Measurements from ENCODE around the gene PNPLA3. TPM values are rescaled to one million over a fixed set of nuclear protein-coding genes. Genes with fewer than 3 reads are reported as not detected.

Gene PNPLA3
- total and polyA plus RNA-seq, 2 experiments from 2014 or later = 2.1 to 2.3 TPM

- H3K36me3 ChIP-seq = no peaks in the 10 kb centered on the region
- DNase-seq (ENCODE audit: low read depth in 1 of 2, low spot score in 1 of 2) = no peak
- H3K4me1 ChIP-seq (ENCODE audit: low read depth) = no peaks in the 10 kb centered on the region
- no peak overlapping the region for H3K4me3 ChIP-seq
- H3K27ac ChIP-seq = no peak overlapping the region
- H3K9me3 ChIP-seq (ENCODE audit: low read depth) = no peaks in the 10 kb centered on the region
- peaks cover 8% of the 10 kb centered on the region for H3K27me3 ChIP-seq
- no peak for TF ChIP-seq CTCF (IDR thresholded peaks at IDR 0.05; ENCODE audit: low read depth, low read length)
Measured at GRCh38 chr22:43909708-43910107, 13.9 kb upstream of the PNPLA3 start.

- H3K4me3 ChIP-seq = no peak overlapping the region
- no peaks in the 10 kb centered on the region for H3K36me3 ChIP-seq
- H3K27me3 ChIP-seq = peaks cover 8% of the 10 kb centered on the region
- TF ChIP-seq CTCF (IDR thresholded peaks at IDR 0.05; ENCODE audit: low read depth, low read length) = no peak
- no peaks in the 10 kb centered on the region for H3K4me1 ChIP-seq (ENCODE audit: low read depth)
- DNase-seq (ENCODE audit: low read depth in 1 of 2, low spot score in 1 of 2) = no peak
- no peaks in the 10 kb centered on the region for H3K9me3 ChIP-seq (ENCODE audit: low read depth)
- H3K27ac ChIP-seq = no peak overlapping the region
Measured at GRCh38 chr22:43910178-43910695, 13.4 kb upstream of the PNPLA3 start.

- H3K27me3 ChIP-seq = peaks cover 8% of the 10 kb centered on the region
- no peak overlapping the region for H3K27ac ChIP-seq
- H3K9me3 ChIP-seq (ENCODE audit: low read depth) = no peaks in the 10 kb centered on the region
- no peak overlapping the region for H3K4me3 ChIP-seq
- no peaks in the 10 kb centered on the region for H3K4me1 ChIP-seq (ENCODE audit: low read depth)
- no peaks in the 10 kb centered on the region for H3K36me3 ChIP-seq
- no peak for DNase-seq (ENCODE audit: low read depth in 1 of 2, low spot score in 1 of 2)
- no peak for TF ChIP-seq CTCF (IDR thresholded peaks at IDR 0.05; ENCODE audit: low read depth, low read length)
Measured at GRCh38 chr22:43911351-43911750, 12.3 kb upstream of the PNPLA3 start.

- H3K4me1 ChIP-seq (ENCODE audit: low read depth) = no peaks in the 10 kb centered on the region
- peak in 1 of 2 donors; percentile 15 for DNase-seq (ENCODE audit: low read depth in 1 of 2, low spot score in 1 of 2)
- no peak for TF ChIP-seq CTCF (IDR thresholded peaks at IDR 0.05; ENCODE audit: low read depth, low read length)
- no peak overlapping the region for H3K4me3 ChIP-seq
- no peaks in the 10 kb centered on the region for H3K36me3 ChIP-seq
- H3K27me3 ChIP-seq = no peaks in the 10 kb centered on the region
- H3K9me3 ChIP-seq (ENCODE audit: low read depth) = no peaks in the 10 kb centered on the region
- H3K27ac ChIP-seq = no peak overlapping the region
Measured at GRCh38 chr22:43917521-43917920, 6.1 kb upstream of the PNPLA3 start.

- no peaks in the 10 kb centered on the region for H3K36me3 ChIP-seq
- TF ChIP-seq CTCF (IDR thresholded peaks at IDR 0.05; ENCODE audit: low read depth, low read length) = no peak
- DNase-seq (ENCODE audit: low read depth in 1 of 2, low spot score in 1 of 2) = peak in 1 of 2 donors; percentile 4
- H3K4me3 ChIP-seq = no peak overlapping the region
- no peaks in the 10 kb centered on the region for H3K4me1 ChIP-seq (ENCODE audit: low read depth)
- H3K9me3 ChIP-seq (ENCODE audit: low read depth) = no peaks in the 10 kb centered on the region
- no peak overlapping the region for H3K27ac ChIP-seq
- no peaks in the 10 kb centered on the region for H3K27me3 ChIP-seq
Measured at GRCh38 chr22:43919106-43919973, 4.3 kb upstream of the PNPLA3 start.
